T-helper 1 cell treated with Interleukin-12 subunit alpha and Interleukin-12 subunit beta and Interleukin-4 antibody, amounts not matched to agents 30 μg/mL and 1 μg/mL, for 36 hours (primary cell): Measurements from ENCODE around the gene ODF4.
"Not testable (repeated sequence)": the region's sequence is repeated elsewhere in the genome, so short reads cannot be mapped to it uniquely, and the experiment has no call there.

Experiments
- H3K27ac Mint-ChIP-seq: one replicate; pipeline ENCODE4 v1.8.0; 2021; ENCODE audit warnings: mild to moderate bottlenecking, mixed read lengths
- H3K27me3 Mint-ChIP-seq: one replicate; pipeline ENCODE4 v1.8.0; 2021; ENCODE audit warnings: low read depth, mixed read lengths
- H3K36me3 Mint-ChIP-seq: one replicate; pipeline ENCODE4 v1.8.0; 2021; ENCODE audit warnings: low read depth, mixed read lengths
- H3K4me1 Mint-ChIP-seq: one replicate; pipeline ENCODE4 v1.8.0; 2021; ENCODE audit warnings: low read depth, mixed read lengths
- H3K4me3 Mint-ChIP-seq: one replicate; pipeline ENCODE4 v1.8.0; 2021; ENCODE audit warnings: mild to moderate bottlenecking, moderate library complexity, mixed read lengths
- H3K9me3 Mint-ChIP-seq: one replicate; pipeline ENCODE4 v1.8.0; 2021; ENCODE audit warnings: mixed read lengths

Gene ODF4

GRCh38 chr17:8391711-8392110 lies 52.1 kb downstream of the ODF4 start:
- no peak overlapping the region for H3K4me3 Mint-ChIP-seq
- peaks cover 9% of the 10 kb centered on the region for H3K27me3 Mint-ChIP-seq
- H3K4me1 Mint-ChIP-seq = peaks cover 9% of the 10 kb centered on the region
- H3K27ac Mint-ChIP-seq = no peak overlapping the region
- H3K36me3 Mint-ChIP-seq = no peaks in the 10 kb centered on the region
- no peaks in the 10 kb centered on the region for H3K9me3 Mint-ChIP-seq

- Mint-ChIP-seq H3K36me3 (no peaks in the 10 kb centered on the region), H3K4me3 (no peak overlapping the region), H3K27ac (no peak overlapping the region), H3K9me3 (no peaks in the 10 kb centered on the region), H3K4me1 (peaks cover 7% of the 10 kb centered on the region), H3K27me3 (peaks cover 9% of the 10 kb centered on the region)
Measured at GRCh38 chr17:8392274-8392673, 52.6 kb downstream of the ODF4 start.

GRCh38 chr17:8392674-8393469 lies 53.2 kb downstream of the ODF4 start:
- Mint-ChIP-seq H3K27me3 (peaks cover 15% of the 10 kb centered on the region), H3K4me1 (peaks cover 7% of the 10 kb centered on the region), H3K9me3 (no peaks in the 10 kb centered on the region), H3K27ac (peak overlapping the region; percentile 93), H3K4me3 (no peak overlapping the region), H3K36me3 (no peaks in the 10 kb centered on the region)

DNA sequence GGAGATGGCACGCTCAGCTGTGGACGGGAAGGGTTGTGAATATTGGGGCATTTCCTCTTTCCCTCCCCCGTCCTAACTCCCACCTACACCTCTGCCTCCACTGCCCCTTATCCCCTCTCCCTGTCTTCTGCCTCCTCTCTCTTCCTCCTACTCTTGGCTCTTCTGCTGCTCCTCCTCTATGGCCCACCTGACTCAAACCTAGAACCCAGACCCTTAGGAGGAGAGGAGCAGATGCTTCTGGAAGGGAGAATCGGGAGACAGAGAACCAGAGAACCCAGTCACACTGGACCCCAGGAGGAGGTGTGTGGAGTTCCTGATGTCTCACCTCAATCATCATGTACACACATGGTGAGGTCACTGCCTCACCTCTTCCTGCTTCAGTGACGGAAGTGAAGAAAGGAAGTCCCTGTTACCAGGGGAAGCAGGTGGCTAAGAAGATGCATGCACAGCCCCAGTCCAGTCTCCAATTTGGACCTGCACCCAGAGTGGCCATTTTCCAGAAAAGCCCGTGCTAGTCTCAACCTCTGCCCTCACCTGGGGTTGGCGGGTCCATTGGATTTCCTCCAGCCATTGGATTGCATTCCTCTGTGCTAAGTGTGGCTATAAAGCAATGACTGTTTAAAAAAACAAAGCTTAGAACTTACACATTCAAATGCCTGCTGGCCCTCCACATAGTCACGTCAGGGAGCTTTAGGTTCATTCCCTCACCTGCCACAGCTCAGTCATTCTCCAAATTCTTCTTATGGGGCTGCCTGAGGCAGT lies 54.0 kb downstream of the ODF4 start:
- Mint-ChIP-seq H3K9me3 (no peaks in the 10 kb centered on the region), H3K36me3 (no peaks in the 10 kb centered on the region), H3K27ac (peak overlapping the region; percentile 93), H3K27me3 (peaks cover 22% of the 10 kb centered on the region), H3K4me1 (peaks cover 7% of the 10 kb centered on the region), H3K4me3 (no peak overlapping the region)

- not testable (repeated sequence) for H3K4me1 Mint-ChIP-seq, H3K4me3 Mint-ChIP-seq, H3K36me3 Mint-ChIP-seq, H3K9me3 Mint-ChIP-seq, H3K27ac Mint-ChIP-seq
- H3K27me3 Mint-ChIP-seq = peaks cover 22% of the 10 kb centered on the region
Measured at GRCh38 chr17:8394497-8394896, 54.9 kb downstream of the ODF4 start.
